Fibroblast of the aortic adventitia (primary cell): ENCODE measurements around the gene NKAIN4. TPM values are rescaled to one million over a fixed set of nuclear protein-coding genes. Genes with fewer than 3 reads are reported as not detected.
A peak's percentile ranks its signal among the peaks of the same experiment; 100 is the strongest.

Source experiments
- DNase-seq: peaks from one replicate; pipeline ENCODE4 v3.0.0-alpha.2; 2010; ENCODE audit warnings: low read depth
- H3K4me3 ChIP-seq: 2 replicates; pipeline ENCODE4 v1.5.1; 2011; ENCODE audit warnings: low read depth, mild to moderate bottlenecking, control low read depth, low read length, moderate library complexity
- CTCF ChIP-seq: IDR thresholded peaks from 2 replicates; pipeline ENCODE4 v1.5.1; 2011; ENCODE audit warnings: mild to moderate bottlenecking, low read length, control low read depth, inconsistent platforms; ENCODE audit not compliant: insufficient read depth
- total RNA-seq: library from RNA; depleted of rRNA; stranded (reverse); fragments of >200 nt; gene quantifications from 2 replicates; pipeline ENCODE4 v1.2.3, GENCODE V29; 2012; ENCODE audit warnings: low replicate concordance

Gene NKAIN4
- total RNA-seq, 1 donor: not detected

DNA sequence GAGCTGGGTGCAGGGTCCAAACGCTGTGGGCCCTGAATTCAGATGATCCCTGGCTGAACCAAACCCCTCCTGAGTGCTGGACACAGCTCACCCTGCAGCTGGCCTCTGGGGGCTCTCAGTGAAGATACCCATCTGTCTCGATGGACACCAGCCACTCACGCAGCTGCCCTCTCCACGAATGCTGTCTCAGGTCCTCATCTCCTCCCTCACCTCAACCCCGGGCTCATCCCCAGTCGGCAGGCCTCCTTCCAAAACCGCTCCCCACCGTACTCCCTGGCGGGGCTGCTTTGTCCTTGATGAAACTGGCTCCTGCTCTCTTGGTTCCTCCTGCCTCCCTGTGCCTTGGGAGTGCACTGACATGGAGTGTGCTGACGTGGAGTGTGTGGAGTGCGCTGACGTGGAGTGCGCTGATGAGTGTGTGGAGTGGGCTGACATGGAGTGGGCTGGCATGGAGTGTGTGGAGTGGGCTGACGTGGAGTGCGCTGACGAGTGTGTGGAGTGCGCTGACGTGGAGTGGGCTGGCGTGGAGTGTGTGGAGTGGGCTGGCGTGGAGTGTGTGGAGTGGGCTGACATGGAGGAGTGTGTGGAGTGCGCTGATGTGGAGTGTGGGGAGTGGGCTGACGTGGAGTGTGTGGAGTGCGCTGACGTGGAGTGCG is 34.3 kb downstream of the NKAIN4 start:
- TF ChIP-seq CTCF: no peak
- no peak overlapping the region for H3K4me3 ChIP-seq
- no peak for DNase-seq

- no peak overlapping the region for H3K4me3 ChIP-seq
- no peak for TF ChIP-seq CTCF
- no peak for DNase-seq
Observed at GRCh38 chr20:63219447-63219821, 34.8 kb downstream of the NKAIN4 start.

DNA sequence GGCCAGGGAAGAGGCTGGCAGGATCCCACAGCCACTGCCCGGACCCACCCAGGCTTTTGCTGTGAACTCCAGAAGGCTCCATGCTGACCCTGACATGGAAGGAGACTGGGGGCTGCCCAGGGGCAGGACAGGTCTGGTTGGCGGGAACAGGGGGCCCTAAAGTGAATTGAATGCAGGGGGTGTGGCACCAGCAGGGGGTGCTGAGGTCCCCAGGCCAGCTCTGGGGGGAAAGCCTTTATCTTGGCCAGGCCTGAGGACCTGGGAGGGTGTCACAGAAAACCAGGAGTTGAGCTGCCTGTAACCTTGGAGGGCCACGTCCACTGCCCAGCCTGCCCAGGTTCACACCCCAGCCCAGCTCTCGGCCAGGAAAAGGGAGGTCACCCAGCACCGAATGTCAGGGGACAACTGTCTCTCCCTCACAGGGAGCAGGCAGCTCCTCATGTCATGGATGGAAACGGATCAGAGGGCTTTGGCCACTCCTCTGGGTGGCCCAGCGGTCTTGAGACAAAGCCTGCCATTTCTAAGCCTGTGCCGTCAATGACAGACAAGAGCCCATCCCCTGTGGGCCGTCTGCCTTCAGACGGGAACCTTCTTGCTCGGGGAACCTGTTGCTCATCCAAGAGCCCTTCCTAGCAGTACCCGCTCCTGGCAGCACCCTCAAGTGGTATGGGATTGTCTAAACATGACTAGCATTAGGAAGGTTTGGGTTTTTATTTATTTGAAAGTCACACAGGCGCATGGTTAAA is 35.4 kb downstream of the NKAIN4 start:
- DNase-seq: no peak
- H3K4me3 ChIP-seq: no peak overlapping the region
- TF ChIP-seq CTCF: no peak

DNA sequence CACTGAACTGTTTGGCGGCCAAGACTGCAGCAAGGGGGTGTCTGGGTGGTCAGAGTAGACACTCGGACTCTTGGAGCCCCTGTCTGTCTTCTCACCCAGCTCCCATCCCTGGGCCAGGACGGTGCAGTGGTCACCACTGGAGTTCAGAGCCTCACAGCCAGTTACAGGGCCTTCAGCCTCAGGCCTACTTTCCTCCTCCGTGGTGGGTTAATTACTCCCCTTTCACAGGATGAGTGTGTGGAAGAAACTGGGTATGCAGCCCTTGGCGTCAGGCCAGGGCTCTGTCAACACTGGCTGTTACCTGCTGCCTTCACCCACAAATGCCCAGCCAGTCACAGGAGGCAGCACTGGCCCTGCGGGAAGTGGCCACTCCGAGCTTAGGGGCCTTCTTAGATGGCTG is 36.6 kb downstream of the NKAIN4 start:
- H3K4me3 ChIP-seq: no peak overlapping the region
- DNase-seq: no peak
- TF ChIP-seq CTCF: no peak

GRCh38 chr20:63216849-63217471 is 37.3 kb downstream of the NKAIN4 start:
- H3K4me3 ChIP-seq: peak overlapping the region; percentile 80
- TF ChIP-seq CTCF: no peak
- no peak for DNase-seq

DNA sequence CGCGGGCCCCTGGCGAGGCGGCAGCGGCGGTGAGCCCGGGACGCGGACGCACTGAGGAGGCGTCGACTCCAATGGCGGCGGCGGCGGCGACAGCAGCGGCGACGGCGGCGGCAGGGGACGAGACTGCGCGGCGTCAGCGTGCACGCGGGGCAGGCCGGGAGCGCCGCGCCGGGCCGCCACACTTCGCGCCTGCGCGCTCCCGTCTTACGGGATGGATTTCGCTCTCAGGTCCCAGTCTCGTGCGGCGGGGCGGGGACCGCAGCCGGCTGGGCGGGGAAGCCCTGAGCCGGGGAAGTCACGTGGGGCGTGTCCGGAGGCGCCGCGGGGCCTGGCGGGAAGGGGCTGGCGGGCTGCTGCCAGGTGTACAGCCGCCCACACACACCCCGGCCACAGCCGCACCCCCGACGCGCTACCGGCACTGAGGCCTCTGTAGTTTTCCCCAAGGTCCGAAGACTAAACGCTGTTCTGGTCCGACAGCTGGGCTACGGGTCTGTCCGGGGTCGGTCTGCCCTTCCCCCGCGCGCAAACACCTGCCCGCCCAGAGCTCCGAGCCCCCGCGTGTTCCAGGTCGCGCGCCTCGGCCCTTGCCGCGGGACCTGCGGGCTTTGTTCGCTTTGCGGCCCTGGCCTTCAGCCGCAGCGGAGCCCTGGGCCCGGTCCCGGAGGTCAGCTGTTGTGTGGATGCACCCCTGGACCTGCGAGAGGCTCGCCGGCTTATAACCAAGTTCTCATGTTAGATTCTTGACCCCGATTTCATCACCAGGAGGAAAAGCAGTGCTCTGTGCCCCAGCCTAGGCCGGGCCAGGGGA is 38.0 kb downstream of the NKAIN4 start, which contains the start of gene YTHDF1:
Gene YTHDF1, minus strand, starts transcription at position 91 of the 808 bp plus-strand sequence. CDS start 239 bp downstream, outside the sequence.
- peak within 1 kb of the TSS; percentile 80 for H3K4me3 ChIP-seq
- DNase-seq: peak; percentile 89
- no peak for TF ChIP-seq CTCF
